Measurements from ENCODE around the gene EIF4H. TPM values are rescaled to one million over a fixed set of nuclear protein-coding genes. Genes with fewer than 3 reads are reported as not detected.

Gene EIF4H
- total and polyA plus RNA-seq, 2 of the 8 experiments (the other 6 are each of a cell fraction or from before 2014, with no cell fraction given) = 323 to 382 TPM

- no peaks in the 10 kb centered on the region for H4K20me1 ChIP-seq (replicated peaks in 1 of 2; ENCODE audit: control insufficient read depth in 1 of 2, insufficient read depth in 2 of 2, low read length in 2 of 2)
- H3K36me3 ChIP-seq (ENCODE audit: control insufficient read depth in 2 of 4, insufficient read depth in 4 of 4, low read length in 3 of 4) = no peaks in the 10 kb centered on the region
- no peaks in the 10 kb centered on the region for H3K23me2 ChIP-seq (ENCODE audit: low read depth, low read length)
- no peak overlapping the region for H2BK20ac ChIP-seq (ENCODE audit: low read length)
- peaks cover 0 to 2% (median 0%) of the 10 kb centered on the region in 4 experiments; a peak in 4 of 7 replicates for H3K4me1 ChIP-seq (replicated peaks in 1 of 4; ENCODE audit: control insufficient read depth in 3 of 4, insufficient read depth in 4 of 4, low read length in 3 of 4)
- H2AK5ac ChIP-seq (ENCODE audit: low read depth, low read length) = no peak overlapping the region
- no peak overlapping the region for H3K14ac ChIP-seq (ENCODE audit: insufficient read length)
- CTCF ChIA-PET (ENCODE audit: partially characterized antibody) = interaction anchor here (0.6 to 2.5 kb wide), 7 partner anchors 10 to 305 kb away, joined by 3 to 15 read pairs (median 3); no protein-coding TSS in a partner anchor
- H3K79me2 ChIP-seq (ENCODE audit: control insufficient read depth in 1 of 2, insufficient read depth in 2 of 2, low read length in 2 of 2) = no peaks in the 10 kb centered on the region
- H2BK15ac ChIP-seq (ENCODE audit: low read length) = no peak overlapping the region; the same call in 1 of the 2 replicates
- H4K8ac ChIP-seq (ENCODE audit: extremely low read depth, insufficient read depth, low read length) = no peak overlapping the region
- FAIRE-seq (no peak), DNase-seq (ENCODE audit: low read depth in 1 of 2, low spot score in 2 of 2) (no peak)
- H4K91ac ChIP-seq (replicated peaks; ENCODE audit: insufficient read length, low read length) = no peak overlapping the region
- no peak overlapping the region for H4K5ac ChIP-seq (ENCODE audit: insufficient read length, low read depth, low read length)
- no peak overlapping the region for H3K18ac ChIP-seq (ENCODE audit: extremely low read depth, low read length)
- H3K9ac ChIP-seq (replicated peaks in 1 of 4; ENCODE audit: extremely low read depth in 1 of 4, low read depth in 3 of 4, low read length in 3 of 4) = no peak overlapping the region
- H3K27ac ChIP-seq (ENCODE audit: low read depth, low read length) = no peak overlapping the region
- H3K4me2 ChIP-seq (ENCODE audit: insufficient read depth in 1 of 2, low read depth in 2 of 2, low read length in 2 of 2) = no peak overlapping the region
- H3K4me3 ChIP-seq (ENCODE audit: extremely low read depth in 1 of 4, insufficient read depth in 2 of 4, low read depth in 3 of 4, low read length in 4 of 4) = no peak overlapping the region
- H3K79me1 ChIP-seq (ENCODE audit: low read depth, low read length) = no peaks in the 10 kb centered on the region
- no peak overlapping the region for H2BK120ac ChIP-seq (replicated peaks; ENCODE audit: low read depth, low read length)
- H2AFZ ChIP-seq (ENCODE audit: low read length) = no peak overlapping the region
- 87% methylated on average over 14 of the region's 15 CpGs; no CpG with 5 or more reads in 1 of the 2 experiments for WGBS, 2 experiments (ENCODE audit: extremely low coverage in 1 of 2, insufficient coverage in 1 of 2, insufficient read length in 1 of 2, insufficient replicate concordance in 2 of 2, low coverage in 1 of 2, low lambda C conversion rate in 2 of 2, missing lambda C conversion rate in 1 of 2)
- no peak for TF ChIP-seq TEAD4 (IDR thresholded peaks at IDR 0.05; ENCODE audit: low read depth, low read length)
- TF ChIP-seq EZH2 (IDR thresholded peaks at IDR 0.05; ENCODE audit: low read depth, low read length, severe bottlenecking) = no peak
- TF ChIP-seq MAFK (IDR thresholded peaks at IDR 0.05; ENCODE audit: low read depth, low read length) = no peak
- TF ChIP-seq EGR1 (IDR thresholded peaks at IDR 0.05; ENCODE audit: borderline replicate concordance, low read depth, low read length) = no peak
- TF ChIP-seq ZNF274 (IDR thresholded peaks at IDR 0.05; ENCODE audit: borderline replicate concordance, extremely low read depth, low read length) = no peak
- TF ChIP-seq USF2 (IDR thresholded peaks at IDR 0.05; ENCODE audit: low read length) = no peak
- TF ChIP-seq NANOG (IDR thresholded peaks at IDR 0.05; ENCODE audit: insufficient read depth, low read depth, low read length, poor library complexity, severe bottlenecking) = no peak
- TF ChIP-seq ASH2L (IDR thresholded peaks at IDR 0.05; ENCODE audit: low read length) = no peak
- TF ChIP-seq SP4 (IDR thresholded peaks at IDR 0.05; ENCODE audit: low read length) = no peak
- no peak for TF ChIP-seq SAP30 (IDR thresholded peaks at IDR 0.05; ENCODE audit: insufficient read depth, insufficient replicate concordance, low read length)
- H3K23ac ChIP-seq (ENCODE audit: insufficient read length) = no peak overlapping the region
- POLR2A ChIA-PET (ENCODE audit: partially characterized antibody) = interaction anchor here (1.3 to 1.7 kb wide), 3 partner anchors 13 to 41 kb away, joined by 3 to 4 read pairs (median 3); no protein-coding TSS in a partner anchor
- no peaks in the 10 kb centered on the region for H3K27me3 ChIP-seq (replicated peaks in 1 of 4; ENCODE audit: control insufficient read depth in 3 of 4, extremely low read depth in 1 of 4, insufficient read depth in 3 of 4, low read length in 3 of 4)
- H2BK12ac ChIP-seq (ENCODE audit: low read depth, low read length) = no peak overlapping the region
- no peak overlapping the region for H2BK5ac ChIP-seq (ENCODE audit: low read depth, low read length)
- H3K4ac ChIP-seq (replicated peaks; ENCODE audit: insufficient read length, low read depth, low read length) = no peak overlapping the region
- no peaks in the 10 kb centered on the region for H3K9me3 ChIP-seq (ENCODE audit: insufficient read depth in 2 of 2, low read depth in 1 of 2, low read length in 1 of 2)
- no peak overlapping the region for H3K56ac ChIP-seq (replicated peaks; ENCODE audit: insufficient read length, low read depth, low read length)
Observed at GRCh38 chr7:74215921-74216320, 41.8 kb downstream of the EIF4H start.

All from H1 (cell line).